C4-2B (cell line): ENCODE data around the gene KLHL17.

Experiments
- ZFX ChIP-seq: fragments of 450-650 bp; IDR thresholded peaks from 2 replicates; pipeline ENCODE4 v1.6.1; 2017
- TF ChIP-seq, protein P1 (sequence below): fragments of 450-650 bp; conservative IDR thresholded peaks from 2 replicates; pipeline ENCODE4 v1.5.1; 2017; ENCODE audit warnings: mild to moderate bottlenecking

DNA sequence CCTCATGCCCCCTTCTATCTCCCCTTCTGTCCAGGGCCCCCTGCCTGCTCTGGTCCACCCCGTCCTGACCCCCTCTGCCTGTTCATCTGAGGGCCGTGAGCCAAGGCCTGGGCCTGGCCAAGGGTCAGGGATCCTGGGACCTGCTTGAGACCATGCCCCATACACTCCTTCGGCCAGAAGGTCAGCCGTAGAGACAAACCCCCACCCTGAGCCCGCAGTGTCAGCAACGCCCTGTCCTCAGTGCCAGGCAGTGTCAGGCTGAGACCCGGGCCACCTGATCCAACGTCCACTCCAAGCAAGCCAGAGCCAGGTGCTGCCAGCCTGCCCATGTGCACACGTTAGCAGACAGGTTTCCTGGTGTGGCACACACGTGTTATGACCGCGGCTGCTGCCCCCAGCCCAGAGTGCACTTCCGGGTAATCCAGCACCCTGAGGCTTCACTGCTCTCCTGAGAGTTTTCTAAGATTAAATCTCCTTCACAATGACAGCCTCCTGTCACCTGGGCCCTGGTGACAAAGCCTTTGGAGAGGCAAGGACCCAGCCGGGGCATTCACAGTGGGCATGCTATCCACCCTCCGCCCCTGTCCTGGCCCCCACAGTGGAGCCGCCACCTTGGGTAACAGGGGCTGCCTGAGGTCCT lies 46.8 kb upstream of the KLHL17 start:
- TF ChIP-seq, protein P1, sequence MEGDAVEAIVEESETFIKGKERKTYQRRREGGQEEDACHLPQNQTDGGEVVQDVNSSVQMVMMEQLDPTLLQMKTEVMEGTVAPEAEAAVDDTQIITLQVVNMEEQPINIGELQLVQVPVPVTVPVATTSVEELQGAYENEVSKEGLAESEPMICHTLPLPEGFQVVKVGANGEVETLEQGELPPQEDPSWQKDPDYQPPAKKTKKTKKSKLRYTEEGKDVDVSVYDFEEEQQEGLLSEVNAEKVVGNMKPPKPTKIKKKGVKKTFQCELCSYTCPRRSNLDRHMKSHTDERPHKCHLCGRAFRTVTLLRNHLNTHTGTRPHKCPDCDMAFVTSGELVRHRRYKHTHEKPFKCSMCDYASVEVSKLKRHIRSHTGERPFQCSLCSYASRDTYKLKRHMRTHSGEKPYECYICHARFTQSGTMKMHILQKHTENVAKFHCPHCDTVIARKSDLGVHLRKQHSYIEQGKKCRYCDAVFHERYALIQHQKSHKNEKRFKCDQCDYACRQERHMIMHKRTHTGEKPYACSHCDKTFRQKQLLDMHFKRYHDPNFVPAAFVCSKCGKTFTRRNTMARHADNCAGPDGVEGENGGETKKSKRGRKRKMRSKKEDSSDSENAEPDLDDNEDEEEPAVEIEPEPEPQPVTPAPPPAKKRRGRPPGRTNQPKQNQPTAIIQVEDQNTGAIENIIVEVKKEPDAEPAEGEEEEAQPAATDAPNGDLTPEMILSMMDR, result no peak
- no peak for TF ChIP-seq ZFX
